Brain pericyte (primary cell): Measurements from ENCODE around the gene CUEDC2.
A peak's percentile ranks its signal among the peaks of the same experiment; 100 is the strongest.

Source experiments
- DNase-seq: peaks from one replicate; pipeline ENCODE4 v3.0.0-alpha.2; 2012; ENCODE audit warnings: low read depth, low spot score

CUEDC2 gene

GRCh38 chr10:102409604-102410428, 22.6 kb downstream of the CUEDC2 start:
- DNase-seq = no peak

- no peak for DNase-seq
These were observed 23.4 kb downstream of the CUEDC2 start for GRCh38 chr10:102408728-102409603.

- DNase-seq = no peak
These were observed 24.1 kb downstream of the CUEDC2 start for GRCh38 chr10:102408131-102408727.

GRCh38 chr10:102407425-102408130, 24.8 kb downstream of the CUEDC2 start:
- DNase-seq = no peak

DNA sequence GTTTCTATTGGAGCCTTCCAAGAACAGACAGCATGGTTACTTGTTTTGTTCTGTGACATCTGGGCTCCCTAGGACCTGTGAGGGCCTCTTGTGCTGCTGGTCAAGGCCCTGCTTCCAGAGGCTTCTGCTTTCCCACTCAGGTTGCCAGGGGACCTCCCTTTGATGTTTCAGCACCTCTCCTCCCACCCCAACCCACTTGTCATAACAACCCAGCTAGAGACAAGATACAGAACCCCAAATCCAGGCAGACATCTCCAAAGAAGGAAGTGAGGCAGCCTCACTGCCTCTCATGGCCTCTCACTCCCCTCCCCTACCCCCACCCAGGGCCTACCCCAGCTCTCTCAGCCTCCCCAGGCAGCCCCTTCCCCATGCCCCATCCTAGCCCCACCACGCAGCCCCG, 25.6 kb downstream of the CUEDC2 start:
- no peak for DNase-seq

- DNase-seq = no peak
These were observed 26.7 kb downstream of the CUEDC2 start for GRCh38 chr10:102405632-102406031.

- DNase-seq = no peak
These were observed 27.2 kb downstream of the CUEDC2 start for GRCh38 chr10:102405108-102405571.

DNA sequence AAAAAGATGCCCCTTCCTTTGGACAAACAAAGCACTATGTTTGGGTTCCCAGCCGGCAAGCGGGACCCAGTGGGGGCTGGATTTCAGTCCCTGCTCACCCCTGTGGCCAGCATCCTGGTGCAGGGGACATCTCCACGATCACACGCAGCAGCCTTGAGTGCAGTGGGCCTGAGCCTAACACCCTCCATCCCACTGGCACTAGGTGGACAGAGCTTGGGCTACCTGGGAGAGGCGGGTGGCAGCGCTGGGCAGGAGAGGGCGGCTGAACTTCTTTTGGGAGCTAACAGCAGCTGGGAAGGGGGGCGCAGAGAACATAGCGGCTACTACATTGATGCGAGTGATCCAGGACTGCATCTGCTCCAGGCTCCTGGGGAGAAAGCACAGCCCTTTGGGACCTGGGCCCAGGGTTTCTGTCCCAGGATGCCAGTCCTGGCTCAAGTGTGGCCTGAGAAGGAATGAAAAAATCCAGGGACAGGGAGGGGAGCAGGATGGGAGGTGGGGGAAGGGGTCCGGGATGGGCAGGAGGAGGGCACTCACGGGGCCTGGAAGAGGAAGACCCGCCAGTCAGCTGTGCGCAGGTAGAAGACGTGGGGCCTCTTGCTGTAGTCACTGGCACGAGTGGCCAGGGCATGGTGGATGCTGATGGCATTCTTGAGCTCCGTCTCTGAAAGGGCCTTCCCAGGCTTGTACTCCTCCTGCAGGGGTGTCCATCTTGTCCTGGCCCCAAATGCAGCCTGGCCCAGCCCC, 27.8 kb downstream of the CUEDC2 start:
- DNase-seq = no peak

- no peak for DNase-seq
These were observed 29.3 kb downstream of the CUEDC2 start for GRCh38 chr10:102403115-102403514.

GRCh38 chr10:102402512-102402896, 29.9 kb downstream of the CUEDC2 start:
- DNase-seq = no peak

- no peak for DNase-seq
These were observed 30.5 kb downstream of the CUEDC2 start for GRCh38 chr10:102401735-102402511.

DNA sequence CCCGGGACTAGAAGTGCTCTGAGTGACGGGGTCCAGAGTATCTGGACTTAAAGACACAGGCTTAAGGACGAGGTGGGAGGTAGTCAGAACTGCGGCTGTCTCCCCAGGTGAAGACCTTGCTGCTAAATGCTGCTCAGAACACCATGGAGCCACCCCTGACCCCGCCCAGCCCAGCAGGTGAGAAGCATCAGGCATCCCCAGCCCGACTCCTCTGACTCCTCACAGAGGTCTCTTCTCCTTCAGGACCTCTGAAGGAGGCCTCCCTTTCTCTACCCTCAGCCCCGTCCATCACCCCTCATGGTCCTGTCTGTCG, 31.1 kb downstream of the CUEDC2 start:
- DNase-seq = no peak

DNA sequence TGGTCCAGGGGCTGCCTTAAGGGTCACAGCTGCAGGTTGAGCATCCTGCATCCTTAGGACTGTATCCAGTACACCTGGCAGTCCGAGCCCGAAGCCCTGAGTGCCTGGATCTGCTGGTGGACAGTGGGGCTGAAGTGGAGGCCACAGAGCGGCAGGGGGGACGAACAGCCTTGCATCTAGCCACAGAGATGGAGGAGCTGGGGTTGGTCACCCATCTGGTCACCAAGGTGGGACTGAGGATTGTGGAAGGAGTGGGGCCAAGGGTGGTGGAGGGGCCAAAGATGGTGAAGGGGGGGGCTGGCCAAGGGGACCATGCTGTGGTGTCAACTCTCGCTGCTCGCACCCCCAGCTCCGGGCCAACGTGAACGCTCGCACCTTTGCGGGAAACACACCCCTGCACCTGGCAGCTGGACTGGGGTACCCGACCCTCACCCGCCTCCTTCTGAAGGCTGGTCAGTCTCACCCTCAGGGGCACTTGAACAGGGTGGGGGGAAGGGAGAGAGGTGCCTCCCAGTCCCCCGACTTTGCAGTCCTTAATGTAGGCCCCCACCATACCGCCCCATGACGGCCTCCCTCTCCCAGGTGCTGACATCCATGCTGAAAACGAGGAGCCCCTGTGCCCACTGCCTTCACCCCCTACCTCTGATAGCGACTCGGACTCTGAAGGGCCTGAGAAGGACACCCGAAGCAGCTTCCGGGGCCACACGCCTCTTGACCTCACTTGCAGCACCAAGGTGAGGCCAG, 31.6 kb downstream of the CUEDC2 start:
- DNase-seq = no peak

- DNase-seq = no peak
These were observed 32.3 kb downstream of the CUEDC2 start for GRCh38 chr10:102400076-102400475.

DNA sequence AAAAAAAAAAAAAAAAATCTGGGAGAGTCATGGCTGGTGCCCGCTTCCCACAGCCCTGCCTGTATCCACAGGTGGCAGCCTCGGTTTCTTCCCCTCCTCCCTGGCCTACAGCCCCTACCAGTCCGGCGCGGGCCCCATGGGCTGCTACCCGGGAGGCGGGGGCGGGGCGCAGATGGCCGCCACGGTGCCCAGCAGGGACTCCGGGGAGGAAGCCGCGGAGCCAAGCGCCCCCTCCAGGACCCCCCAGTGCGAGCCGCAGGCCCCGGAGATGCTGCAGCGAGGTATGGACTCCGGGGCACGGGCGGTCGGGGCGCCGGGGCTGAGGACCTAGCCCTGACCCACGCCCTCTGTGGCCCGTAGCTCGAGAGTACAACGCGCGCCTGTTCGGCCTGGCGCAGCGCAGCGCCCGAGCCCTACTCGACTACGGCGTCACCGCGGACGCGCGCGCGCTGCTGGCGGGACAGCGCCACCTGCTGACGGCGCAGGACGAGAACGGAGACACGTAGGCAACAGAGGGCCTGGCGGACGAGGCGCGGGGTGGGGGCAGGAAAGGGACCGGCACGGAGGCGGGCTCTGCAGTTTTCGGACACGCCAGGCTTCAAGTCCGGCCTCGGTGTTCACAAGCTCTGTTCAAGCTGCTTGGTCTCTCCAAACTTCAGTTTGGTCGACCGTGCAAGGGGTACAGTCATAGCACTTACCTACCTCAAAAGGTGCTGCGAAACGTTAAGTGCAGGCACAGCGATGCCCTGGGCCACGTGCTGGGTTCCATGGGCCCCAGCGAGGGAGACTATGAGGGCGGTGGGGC, 33.0 kb downstream of the CUEDC2 start:
- DNase-seq = peak; percentile 63

GRCh38 chr10:102398172-102399020, 34.0 kb downstream of the CUEDC2 start:
- DNase-seq = no peak

GRCh38 chr10:102397222-102398171, 34.9 kb downstream of the CUEDC2 start:
- no peak for DNase-seq
